NCI-H2029 (cell line): ENCODE data around the gene NIPBL.
A peak's percentile ranks its signal among the peaks of the same experiment; 100 is the strongest.
"Not testable (repeated sequence)": the region's sequence is repeated elsewhere in the genome, so short reads cannot be mapped to it uniquely, and the experiment has no call there.

Source experiments
- DNase-seq: peaks from one replicate; lab custom pipeline; 2025; lab: John Stamatoyannopoulos, UW

NIPBL gene

GRCh38 chr5:36879274-36880033, 2.9 kb downstream of the NIPBL start:
- no peak for DNase-seq

GRCh38 chr5:36880761-36881160, 4.2 kb downstream of the NIPBL start:
- no peak for DNase-seq

DNA sequence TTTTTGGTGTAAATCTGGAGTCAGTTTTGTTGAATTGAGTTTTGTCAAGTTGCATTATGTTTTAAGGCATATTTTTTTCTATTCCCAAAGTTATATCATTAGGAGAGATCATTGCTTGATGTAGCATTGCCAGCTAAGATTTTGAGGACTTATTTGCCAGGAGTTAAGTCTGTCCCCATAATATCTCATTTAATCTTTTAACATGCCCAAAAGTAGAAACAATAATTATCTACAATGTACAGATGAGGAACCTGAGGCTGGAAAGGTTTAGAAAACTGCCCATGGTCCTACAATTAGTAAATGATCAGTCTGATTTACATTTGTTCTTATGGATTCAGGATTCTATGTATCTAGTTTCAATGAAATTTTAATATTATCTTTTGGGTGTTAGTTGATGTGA, 4.7 kb downstream of the NIPBL start:
- no peak for DNase-seq

- DNase-seq = no peak
Measured at GRCh38 chr5:36881807-36882206, 5.2 kb downstream of the NIPBL start.

GRCh38 chr5:36882250-36882649, 5.7 kb downstream of the NIPBL start:
- no peak for DNase-seq

DNA sequence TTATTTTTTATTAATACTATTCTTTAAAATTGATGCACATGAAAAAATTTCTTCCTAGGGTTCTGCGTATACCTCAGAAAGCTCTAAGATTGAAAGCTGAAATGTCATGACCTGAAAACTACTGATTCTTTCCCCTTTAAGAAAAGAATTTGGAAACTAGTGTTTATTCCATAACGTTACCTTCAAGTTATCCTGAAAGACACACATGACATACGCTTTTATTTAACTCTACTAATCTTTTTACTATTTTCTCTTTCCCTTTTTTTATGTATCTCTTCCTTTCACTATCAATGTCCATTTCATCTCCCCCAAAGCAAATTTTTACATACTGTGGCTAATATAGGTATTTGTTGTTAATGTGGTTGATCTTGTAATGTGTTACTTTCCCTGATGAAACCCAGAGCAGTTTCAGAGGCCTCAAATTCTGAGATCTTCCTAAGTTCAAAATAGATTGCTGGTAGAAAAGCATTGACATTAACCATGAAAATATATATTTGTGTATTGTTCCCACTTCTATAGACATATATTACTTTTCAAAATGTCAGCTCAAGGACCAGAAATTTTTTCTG, 7.4 kb downstream of the NIPBL start:
- DNase-seq = no peak

DNA sequence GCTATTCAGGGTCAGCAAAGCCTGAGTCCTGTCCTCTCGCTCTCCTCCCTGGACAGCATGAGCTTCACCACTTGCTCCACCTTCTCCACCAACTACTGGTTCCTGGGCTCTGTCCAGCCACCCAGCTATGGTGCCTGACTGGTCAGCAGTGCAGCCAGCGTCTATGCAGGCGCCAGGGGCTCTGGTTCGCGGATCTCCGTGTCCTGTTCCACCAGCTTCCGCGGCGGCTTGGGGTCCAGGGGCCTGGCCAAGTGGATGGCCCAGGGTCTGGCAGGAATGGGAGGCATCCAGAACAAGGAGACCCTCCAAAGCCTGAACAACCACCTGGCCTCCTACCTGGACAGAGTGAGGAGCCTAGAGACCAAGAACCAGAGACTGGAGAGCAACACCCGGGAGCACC, 8.6 kb downstream of the NIPBL start:
- DNase-seq = no peak

GRCh38 chr5:36885566-36886485, 9.3 kb downstream of the NIPBL start:
- peak; percentile 28 for DNase-seq

DNA sequence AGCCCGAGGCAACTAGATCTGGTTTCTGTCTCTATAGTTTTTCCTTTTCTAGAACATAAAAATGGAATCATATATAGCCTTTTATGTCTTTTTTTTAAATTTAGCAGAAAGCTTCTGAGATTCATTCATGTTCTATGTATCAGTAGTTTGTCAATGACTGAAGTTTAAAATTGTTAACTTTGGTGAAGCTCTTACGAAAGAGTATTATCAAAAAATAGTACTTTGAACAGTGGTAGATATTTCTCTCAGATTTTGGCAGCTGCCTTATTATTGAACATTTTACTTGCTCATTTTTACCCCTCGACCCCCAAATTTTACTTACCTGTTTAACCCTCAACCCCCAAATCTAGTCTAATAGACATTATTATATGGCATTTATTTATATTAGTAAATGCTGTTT, 10.2 kb downstream of the NIPBL start:
- DNase-seq = no peak

DNA sequence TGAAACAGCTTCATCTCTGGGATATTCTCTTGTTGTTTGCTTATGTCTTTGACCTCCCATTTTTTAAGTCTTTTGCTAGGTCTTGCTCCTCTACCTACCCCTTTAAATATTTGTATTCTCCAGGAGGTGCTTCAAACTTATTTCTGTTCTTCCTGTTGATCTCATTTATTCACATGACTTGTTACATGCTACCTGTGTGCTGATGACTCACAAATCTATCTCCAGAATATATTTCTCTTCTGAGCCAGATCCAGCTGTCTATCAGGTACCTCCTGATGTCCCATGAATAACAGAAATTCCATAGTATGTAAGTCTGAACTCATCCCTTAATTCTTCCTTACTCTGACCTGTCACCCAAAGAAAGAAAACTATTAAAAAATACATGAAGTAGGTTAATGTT, 11.0 kb downstream of the NIPBL start:
- DNase-seq = no peak

GRCh38 chr5:36888303-36888702, 11.7 kb downstream of the NIPBL start:
- DNase-seq = no peak

DNA sequence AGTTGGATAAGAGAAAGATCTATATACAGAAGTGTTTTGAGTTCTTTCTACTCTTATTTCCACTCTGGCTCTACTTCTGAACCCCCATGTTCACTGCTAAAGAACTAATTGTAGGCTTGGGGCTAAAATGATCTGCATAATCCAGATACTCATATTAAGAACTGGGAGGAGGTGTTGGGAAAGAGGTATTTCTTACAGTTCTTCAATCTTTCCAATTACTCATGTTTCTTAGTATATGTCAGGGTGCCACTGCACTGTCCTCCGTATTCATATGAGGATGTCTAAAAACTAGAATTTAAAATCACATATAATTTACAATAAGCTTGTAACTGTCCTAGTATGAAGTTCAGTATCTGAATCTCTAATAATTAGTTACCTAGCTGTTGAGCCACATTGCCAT, 12.7 kb downstream of the NIPBL start:
- DNase-seq = no peak

- DNase-seq = no peak
Measured at GRCh38 chr5:36891266-36891665, 14.7 kb downstream of the NIPBL start.

GRCh38 chr5:36892085-36892830, 15.7 kb downstream of the NIPBL start:
- DNase-seq = not testable (repeated sequence)

- no peak for DNase-seq
Measured at GRCh38 chr5:36894954-36895353, 18.4 kb downstream of the NIPBL start.

GRCh38 chr5:36896476-36896875, 19.9 kb downstream of the NIPBL start:
- no peak for DNase-seq

DNA sequence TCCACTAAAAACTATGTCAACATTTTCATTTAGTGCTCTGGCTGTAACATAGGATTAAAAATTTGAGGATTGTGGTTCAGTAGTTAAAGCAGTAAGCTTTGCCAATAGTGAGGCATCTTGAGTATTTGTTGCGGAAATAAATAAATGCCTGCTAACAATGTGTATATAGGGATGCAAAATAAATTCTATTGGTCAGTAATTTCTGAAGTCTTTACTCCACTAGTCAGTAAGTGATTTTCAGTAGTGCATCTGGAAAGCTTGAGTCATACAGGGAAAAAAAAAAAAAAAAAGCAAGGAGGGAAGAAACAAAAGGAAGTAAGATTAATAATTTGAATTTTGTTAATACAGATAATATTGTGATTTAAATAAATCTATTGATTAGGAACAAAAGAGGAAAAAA, 21.0 kb downstream of the NIPBL start:
- no peak for DNase-seq

GRCh38 chr5:36899860-36900259, 23.3 kb downstream of the NIPBL start:
- no peak for DNase-seq

- DNase-seq = no peak
Measured at GRCh38 chr5:36900283-36900682, 23.7 kb downstream of the NIPBL start.

- not testable (repeated sequence) for DNase-seq
Measured at GRCh38 chr5:36901077-36901476, 24.5 kb downstream of the NIPBL start.

DNA sequence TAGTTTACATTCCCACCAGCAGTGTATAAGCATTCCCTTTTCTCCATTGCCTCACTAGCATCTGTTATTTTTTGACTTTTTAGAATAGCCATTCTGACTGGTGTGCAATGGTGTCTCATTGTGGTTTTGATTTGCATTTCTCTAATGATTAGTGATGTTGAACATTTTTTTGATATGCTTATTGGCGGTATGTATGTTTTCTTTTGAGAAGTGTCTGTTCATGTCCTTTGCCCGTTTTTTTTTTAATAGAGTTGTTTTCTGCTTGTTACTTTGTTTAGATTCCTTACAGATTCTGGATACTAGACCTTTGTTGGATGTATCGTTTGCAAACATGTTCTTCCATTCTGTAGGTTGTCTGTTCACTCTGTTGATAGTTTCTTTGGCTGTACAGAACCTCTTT, 25.3 kb downstream of the NIPBL start:
- no peak for DNase-seq

- DNase-seq = no peak
Measured at GRCh38 chr5:36902353-36902752, 25.8 kb downstream of the NIPBL start.
